Mammary epithelial cell (primary cell): ENCODE data around the gene FERMT3.

Experiments used
- CTCF ChIP-seq, 2 donors: IDR thresholded peaks in 1 of 2; conservative IDR thresholded peaks in 1 of 2; 2 replicates each; pipeline ENCODE4 v1.5.1; 2011 to 2012; ENCODE audit warnings: inconsistent platforms in 2 of 2, low read length in 2 of 2, mild to moderate bottlenecking in 2 of 2, control low read depth in 1 of 2, low read depth in 1 of 2; ENCODE audit not compliant: insufficient read depth in 1 of 2; ENCODE audit errors: extremely low read depth in 1 of 2
- EZH2 ChIP-seq: IDR thresholded peaks from 2 replicates; pipeline ENCODE4 v1.6.1; 2012; ENCODE audit warnings: low read length, inconsistent platforms, borderline replicate concordance

GRCh38 chr11:64219755-64220154 lies 13.2 kb downstream of the FERMT3 start:
- TF ChIP-seq CTCF (conservative IDR thresholded peaks at IDR 0.05 in 1 of 2, IDR thresholded peaks at IDR 0.05 in 1 of 2; ENCODE audit: extremely low read depth in 1 of 2, insufficient read depth in 1 of 2, low read depth in 1 of 2, low read length in 2 of 2) (no peak), EZH2 (no peak)
